Measurements from ENCODE around the gene ETFA. TPM values are rescaled to one million over a fixed set of nuclear protein-coding genes. Genes with fewer than 3 reads are reported as not detected.
A peak's percentile ranks its signal among the peaks of the same experiment; 100 is the strongest.

Gene ETFA
- polyA plus RNA-seq, 2 of the 4 experiments (the other 2 are of a cell fraction): 243 to 412 TPM

DNA sequence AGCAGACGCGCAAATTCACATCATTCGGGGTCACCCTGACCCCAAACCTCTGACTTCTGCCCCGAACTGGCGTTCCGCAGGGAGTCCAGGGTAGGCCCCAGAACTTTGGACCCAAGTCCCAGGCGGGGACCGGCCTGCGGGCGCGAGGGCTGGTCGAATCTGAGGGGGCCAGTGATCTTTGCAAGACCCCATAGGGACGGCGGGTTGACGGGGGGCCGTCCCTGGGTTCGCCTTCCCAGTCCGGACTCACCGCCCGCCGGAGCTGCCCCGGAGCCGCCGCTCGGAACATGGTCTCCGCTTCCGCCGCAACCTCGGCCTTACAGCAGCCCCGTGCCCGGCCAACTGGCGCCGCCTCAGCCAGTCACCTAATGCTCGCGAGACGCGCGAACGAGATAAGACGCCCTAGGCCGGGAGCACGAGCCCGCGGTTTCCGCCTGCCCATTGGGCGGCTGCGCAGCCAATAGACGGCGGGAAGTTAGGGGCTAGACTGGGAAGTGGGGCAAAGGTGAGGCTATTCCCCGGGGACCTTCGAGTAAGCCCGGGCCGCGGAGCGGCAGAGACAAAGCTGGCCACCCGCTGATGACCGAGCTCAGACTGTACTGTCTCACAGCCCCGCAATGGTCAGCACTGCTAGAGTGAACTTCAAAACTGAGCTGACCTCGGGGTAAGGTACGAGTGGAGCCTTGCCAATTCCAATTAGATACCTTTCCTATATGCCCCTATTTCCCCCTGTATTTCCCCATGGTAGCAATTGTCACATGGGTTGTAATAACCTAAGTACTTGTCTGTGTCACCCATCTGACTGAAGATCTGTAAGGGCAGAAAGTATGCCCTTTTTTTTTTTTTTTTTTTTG, at the start of gene ETFA (continued):
- TF ChIP-seq, protein P1, sequence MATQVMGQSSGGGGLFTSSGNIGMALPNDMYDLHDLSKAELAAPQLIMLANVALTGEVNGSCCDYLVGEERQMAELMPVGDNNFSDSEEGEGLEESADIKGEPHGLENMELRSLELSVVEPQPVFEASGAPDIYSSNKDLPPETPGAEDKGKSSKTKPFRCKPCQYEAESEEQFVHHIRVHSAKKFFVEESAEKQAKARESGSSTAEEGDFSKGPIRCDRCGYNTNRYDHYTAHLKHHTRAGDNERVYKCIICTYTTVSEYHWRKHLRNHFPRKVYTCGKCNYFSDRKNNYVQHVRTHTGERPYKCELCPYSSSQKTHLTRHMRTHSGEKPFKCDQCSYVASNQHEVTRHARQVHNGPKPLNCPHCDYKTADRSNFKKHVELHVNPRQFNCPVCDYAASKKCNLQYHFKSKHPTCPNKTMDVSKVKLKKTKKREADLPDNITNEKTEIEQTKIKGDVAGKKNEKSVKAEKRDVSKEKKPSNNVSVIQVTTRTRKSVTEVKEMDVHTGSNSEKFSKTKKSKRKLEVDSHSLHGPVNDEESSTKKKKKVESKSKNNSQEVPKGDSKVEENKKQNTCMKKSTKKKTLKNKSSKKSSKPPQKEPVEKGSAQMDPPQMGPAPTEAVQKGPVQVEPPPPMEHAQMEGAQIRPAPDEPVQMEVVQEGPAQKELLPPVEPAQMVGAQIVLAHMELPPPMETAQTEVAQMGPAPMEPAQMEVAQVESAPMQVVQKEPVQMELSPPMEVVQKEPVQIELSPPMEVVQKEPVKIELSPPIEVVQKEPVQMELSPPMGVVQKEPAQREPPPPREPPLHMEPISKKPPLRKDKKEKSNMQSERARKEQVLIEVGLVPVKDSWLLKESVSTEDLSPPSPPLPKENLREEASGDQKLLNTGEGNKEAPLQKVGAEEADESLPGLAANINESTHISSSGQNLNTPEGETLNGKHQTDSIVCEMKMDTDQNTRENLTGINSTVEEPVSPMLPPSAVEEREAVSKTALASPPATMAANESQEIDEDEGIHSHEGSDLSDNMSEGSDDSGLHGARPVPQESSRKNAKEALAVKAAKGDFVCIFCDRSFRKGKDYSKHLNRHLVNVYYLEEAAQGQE (IDR thresholded peaks at IDR 0.05): peak; percentile 98
- TF ChIP-seq RARB (CRISPR knock-in tag; IDR thresholded peaks at IDR 0.05) (0 out of 2 replicates have a peak, but pooled peaks have one; percentile 61), USF2 (IDR thresholded peaks at IDR 0.05) (peak; percentile 83), FOSL2 (IDR thresholded peaks at IDR 0.05) (no peak), FOSL2 (CRISPR knock-in tag; IDR thresholded peaks at IDR 0.05) (peak; percentile 3; the same call in 1 of the 2 replicates), GATA3 (IDR thresholded peaks at IDR 0.05; ENCODE audit: borderline replicate concordance) (peak; percentile 66), EP300 (IDR thresholded peaks at IDR 0.05) (no peak), RAD21 (conservative IDR thresholded peaks at IDR 0.05 in 1 of 2, IDR thresholded peaks at IDR 0.05 in 1 of 2) (peak in 1 of 2 experiments; percentile 17; a peak in 1 of 5 replicates), HOXB5 (CRISPR knock-in tag; IDR thresholded peaks at IDR 0.05) (peak; percentile 67), MYC (IDR thresholded peaks at IDR 0.05; ENCODE audit: borderline replicate concordance, low read length) (peak; percentile 56; the same call in 1 of the 2 replicates), CHD2 (IDR thresholded peaks at IDR 0.05; ENCODE audit: low read length, partially characterized antibody) (peak; percentile 98), ATOH8 (CRISPR knock-in tag; IDR thresholded peaks at IDR 0.05; ENCODE audit: low read depth) (peak; percentile 38; the same call in 1 of the 2 replicates), TFCP2L1 (CRISPR knock-in tag; IDR thresholded peaks at IDR 0.05) (peak; percentile 74), KDM1A (IDR thresholded peaks at IDR 0.05; ENCODE audit: low read depth) (no peak)

DNA sequence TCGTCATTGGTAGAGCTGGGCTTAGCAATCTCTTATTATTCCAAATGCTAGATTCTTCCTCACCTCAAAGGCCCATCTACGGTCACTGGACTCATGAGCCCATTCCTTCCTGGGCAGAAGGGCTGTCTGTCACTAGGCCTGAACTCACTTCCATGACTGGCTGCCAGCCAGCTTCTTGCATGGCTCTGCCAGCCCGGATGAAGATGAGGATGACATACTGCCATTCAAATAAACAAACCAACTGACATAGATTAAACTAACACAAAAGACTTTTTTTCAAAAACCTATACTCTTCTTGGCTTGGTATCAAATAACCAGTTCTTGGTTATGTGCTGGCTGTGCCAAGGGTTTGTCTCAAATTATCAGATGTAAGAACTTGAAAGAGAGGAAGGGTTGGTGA, 49.1 kb upstream of the ETFA start:
- 62% methylated on average over 3 of the region's 3 CpGs for WGBS (ENCODE audit: missing lambda C conversion rate)
- CTCF ChIA-PET: no interaction called here

More for the DNA sequence above, 49.1 kb upstream of the ETFA start:
- DNase-seq (ENCODE audit: low read depth in 1 of 2, low spot score in 1 of 2) (no peak), FAIRE-seq (peak; percentile 23), ATAC-seq (no peak)
- no peak overlapping the region for H3K27ac ChIP-seq
- TF ChIP-seq, protein P2, sequence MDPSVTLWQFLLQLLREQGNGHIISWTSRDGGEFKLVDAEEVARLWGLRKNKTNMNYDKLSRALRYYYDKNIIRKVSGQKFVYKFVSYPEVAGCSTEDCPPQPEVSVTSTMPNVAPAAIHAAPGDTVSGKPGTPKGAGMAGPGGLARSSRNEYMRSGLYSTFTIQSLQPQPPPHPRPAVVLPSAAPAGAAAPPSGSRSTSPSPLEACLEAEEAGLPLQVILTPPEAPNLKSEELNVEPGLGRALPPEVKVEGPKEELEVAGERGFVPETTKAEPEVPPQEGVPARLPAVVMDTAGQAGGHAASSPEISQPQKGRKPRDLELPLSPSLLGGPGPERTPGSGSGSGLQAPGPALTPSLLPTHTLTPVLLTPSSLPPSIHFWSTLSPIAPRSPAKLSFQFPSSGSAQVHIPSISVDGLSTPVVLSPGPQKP (IDR thresholded peaks at IDR 0.05; ENCODE audit: low read depth, low read length): no peak
- TF ChIP-seq CHD2 (IDR thresholded peaks at IDR 0.05; ENCODE audit: low read length, partially characterized antibody): no peak
- no peak for TF ChIP-seq FOXS1 (CRISPR knock-in tag; IDR thresholded peaks at IDR 0.05)
- TF ChIP-seq GATA3 (IDR thresholded peaks at IDR 0.05; ENCODE audit: borderline replicate concordance): no peak
- TF ChIP-seq FOSB (CRISPR knock-in tag; IDR thresholded peaks at IDR 0.05): no peak
- TF ChIP-seq EP300 (IDR thresholded peaks at IDR 0.05): no peak
- TF ChIP-seq BCL3 (IDR thresholded peaks at IDR 0.05): no peak
- no peak for TF ChIP-seq USF2 (IDR thresholded peaks at IDR 0.05)
- TF ChIP-seq PBX3 (IDR thresholded peaks at IDR 0.05): no peak
- TF ChIP-seq, protein P3, sequence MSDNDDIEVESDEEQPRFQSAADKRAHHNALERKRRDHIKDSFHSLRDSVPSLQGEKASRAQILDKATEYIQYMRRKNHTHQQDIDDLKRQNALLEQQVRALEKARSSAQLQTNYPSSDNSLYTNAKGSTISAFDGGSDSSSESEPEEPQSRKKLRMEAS (IDR thresholded peaks at IDR 0.05): no peak
- TF ChIP-seq ZNF302 (CRISPR knock-in tag; IDR thresholded peaks at IDR 0.05): no peak
- no peak for TF ChIP-seq CBX2 (IDR thresholded peaks at IDR 0.05; ENCODE audit: borderline replicate concordance, low read depth)
- no peak for TF ChIP-seq ZSCAN20 (CRISPR knock-in tag; IDR thresholded peaks at IDR 0.05)
- no peak for TF ChIP-seq EHMT2 (IDR thresholded peaks at IDR 0.05; ENCODE audit: low read depth)
- no peak for TF ChIP-seq HDAC2 (IDR thresholded peaks at IDR 0.05)
- TF ChIP-seq RFX5 (IDR thresholded peaks at IDR 0.05): no peak
- TF ChIP-seq EHF (CRISPR knock-in tag; IDR thresholded peaks at IDR 0.05): no peak
- H3K9me3 ChIP-seq: no peaks in the 10 kb centered on the region
- H3K4me1 ChIP-seq: no peaks in the 10 kb centered on the region
- H3K4me3 ChIP-seq: no peak overlapping the region
- H3K4me2 ChIP-seq: no peak overlapping the region
- POLR2A ChIA-PET: no interaction called here

All from A549 (cell line).